T-helper 22 cell (primary cell): ENCODE measurements around the gene CCDC63.
"Not testable (repeated sequence)": the region's sequence is repeated elsewhere in the genome, so short reads cannot be mapped to it uniquely, and the experiment has no call there.

Experiments
- DNase-seq: peaks from one replicate; pipeline ENCODE4 v3.0.0-alpha.2; 2020; ENCODE audit warnings: low read depth

The CCDC63 gene

GRCh38 chr12:110844551-110845338, 2.0 kb upstream of the CCDC63 start:
- DNase-seq, result no peak

DNA sequence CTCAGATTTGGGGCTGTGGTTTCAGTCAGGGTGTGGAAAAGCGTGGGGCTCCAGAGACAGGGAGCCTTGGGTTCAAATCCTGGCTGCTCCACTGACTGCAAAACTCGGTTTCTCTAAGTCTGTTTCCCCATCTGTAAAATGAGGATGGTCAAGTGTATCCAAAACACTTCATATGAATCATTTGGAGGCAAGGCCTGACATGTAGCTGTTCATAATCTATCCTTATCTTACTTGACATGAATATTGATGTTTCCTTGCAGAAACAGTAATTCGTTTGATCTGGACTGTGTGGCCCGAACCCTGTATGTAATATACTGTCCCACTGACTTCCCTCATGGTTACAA, 1.5 kb upstream of the CCDC63 start:
- no peak for DNase-seq

DNA sequence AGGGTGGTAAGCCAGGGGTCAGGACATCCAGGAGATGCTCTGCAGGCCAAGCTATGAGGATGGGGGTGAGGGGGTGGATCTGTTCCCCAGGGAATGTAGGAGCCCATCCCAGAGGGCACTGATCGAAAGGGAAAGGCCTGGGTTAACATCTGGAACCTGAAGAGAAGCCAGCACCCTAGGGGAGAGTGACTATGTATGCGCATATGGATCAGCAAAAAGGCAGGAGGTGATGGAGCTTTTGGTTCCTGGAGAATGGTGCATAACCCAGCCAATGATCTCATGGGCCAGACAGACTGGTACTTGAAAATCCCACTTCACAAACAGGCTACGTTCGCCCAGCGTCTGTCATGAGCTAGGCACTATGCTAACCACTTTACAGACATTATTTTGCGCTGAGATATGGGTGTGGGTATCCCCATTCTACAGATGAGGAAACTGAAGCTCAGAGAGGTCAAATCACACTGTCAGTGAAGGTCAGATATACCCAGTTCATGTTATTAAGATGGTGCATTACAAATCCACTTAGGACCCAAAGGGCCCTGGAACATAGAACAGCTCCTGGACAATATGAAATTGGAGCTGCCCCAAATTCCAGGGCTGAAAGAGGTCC, 1.6 kb downstream of the CCDC63 start:
- DNase-seq, result no peak

- DNase-seq, result no peak
Measured at GRCh38 chr12:110849221-110849620, 2.4 kb downstream of the CCDC63 start.

- DNase-seq, result no peak
Measured at GRCh38 chr12:110849748-110850403, 3.1 kb downstream of the CCDC63 start.

- DNase-seq, result no peak
Measured at GRCh38 chr12:110850762-110851161, 4.0 kb downstream of the CCDC63 start.

DNA sequence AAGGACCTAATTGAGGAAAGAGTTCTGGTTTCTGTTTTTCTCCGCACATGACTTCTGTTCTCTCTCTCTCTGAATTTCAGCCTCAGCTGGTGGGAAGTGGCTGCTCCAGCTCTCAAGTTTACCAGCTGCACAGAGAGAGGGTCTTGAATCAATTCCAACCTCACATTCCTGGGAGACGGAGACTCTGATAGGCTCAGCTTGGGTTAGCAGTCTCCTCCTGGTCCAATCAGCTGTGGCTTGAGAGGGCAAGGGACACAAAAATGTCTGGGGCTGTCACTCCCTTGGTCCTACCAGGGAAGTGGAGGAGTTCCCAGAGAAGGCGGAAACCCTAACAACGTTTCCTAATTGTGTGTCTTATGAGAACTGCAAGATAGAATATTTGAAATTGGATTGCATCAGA, 7.0 kb downstream of the CCDC63 start:
- DNase-seq, result no peak

- no peak for DNase-seq
Measured at GRCh38 chr12:110856542-110856941, 9.8 kb downstream of the CCDC63 start.

DNA sequence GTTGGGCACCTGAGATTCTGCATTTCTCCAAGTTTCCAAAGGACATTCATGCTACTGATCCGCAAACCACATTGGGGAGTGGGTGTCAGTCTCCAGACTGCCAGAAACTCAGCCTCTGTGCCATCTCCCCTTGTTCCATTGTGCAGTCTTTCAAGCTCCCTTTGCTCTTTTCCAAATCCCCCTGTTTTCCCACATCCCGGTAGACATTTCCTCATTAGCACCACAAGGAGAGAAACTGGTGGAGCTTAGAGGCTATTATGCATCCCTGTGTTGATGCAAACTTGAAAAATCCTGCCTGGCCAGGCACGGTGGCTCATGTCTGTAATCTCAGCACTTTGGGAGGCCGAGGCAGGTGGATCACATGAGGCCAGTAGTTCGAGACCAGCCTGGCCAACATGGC, 10.7 kb downstream of the CCDC63 start:
- no peak for DNase-seq

DNA sequence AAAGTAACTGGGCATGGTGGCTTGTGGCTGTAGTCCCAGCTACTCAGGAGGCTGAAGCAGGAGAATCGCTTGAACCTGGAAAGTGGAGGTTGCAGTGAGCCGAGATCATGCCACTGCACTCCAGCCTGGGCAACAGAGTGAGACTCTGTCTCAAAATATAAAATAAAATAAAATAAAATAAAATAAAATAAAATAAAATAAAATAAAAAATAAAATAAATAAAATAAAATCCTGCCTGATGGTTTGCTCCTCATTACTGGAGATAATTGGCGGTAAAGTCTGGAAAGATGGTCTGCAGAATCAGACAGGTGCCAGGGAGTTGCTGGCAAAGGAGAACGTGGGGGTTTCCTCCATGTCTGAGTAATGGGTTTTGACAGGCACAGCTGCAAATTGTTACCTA, 11.2 kb downstream of the CCDC63 start:
- DNase-seq, result not testable (repeated sequence)

DNA sequence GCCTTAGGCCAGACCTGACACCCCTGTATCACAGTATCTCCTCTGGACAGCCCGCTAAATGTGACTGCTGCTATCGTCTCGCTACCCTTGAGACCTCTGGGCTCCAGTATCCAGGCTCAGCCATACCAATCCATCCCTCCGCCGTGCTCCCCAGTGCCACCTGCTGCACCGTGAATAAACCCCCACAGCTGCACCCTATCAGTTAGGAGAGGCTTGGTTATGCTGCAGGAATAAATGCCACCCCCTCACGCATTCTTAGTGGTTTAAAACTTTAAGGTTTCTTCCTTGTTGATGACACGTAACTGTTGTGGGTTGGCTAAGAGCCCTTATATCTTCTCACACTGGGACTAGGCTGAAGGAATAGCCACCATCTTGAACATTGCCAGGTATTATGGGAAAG, 12.1 kb downstream of the CCDC63 start:
- DNase-seq, result no peak

DNA sequence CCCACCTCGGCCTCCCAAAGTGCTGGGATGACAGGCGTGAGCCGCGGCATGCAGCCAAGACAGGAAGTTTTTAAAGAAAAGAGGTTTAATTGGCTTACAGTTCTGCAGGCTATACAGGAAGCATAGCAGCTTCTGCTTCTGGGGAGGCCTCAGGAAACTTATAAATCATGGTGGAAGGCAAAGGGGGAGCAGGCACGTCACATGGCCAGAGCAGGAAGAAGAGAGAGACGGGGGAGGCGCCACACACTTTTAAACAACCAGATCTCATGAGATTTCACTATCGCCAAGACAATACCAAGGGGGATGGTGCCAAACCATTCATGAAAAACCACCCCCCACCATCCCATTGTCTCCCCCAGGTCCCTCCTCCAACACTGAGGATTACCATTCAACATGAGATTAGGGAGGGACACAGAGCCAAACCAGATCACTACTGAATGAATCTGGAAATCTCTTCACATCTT, 14.1 kb downstream of the CCDC63 start:
- DNase-seq, result no peak

DNA sequence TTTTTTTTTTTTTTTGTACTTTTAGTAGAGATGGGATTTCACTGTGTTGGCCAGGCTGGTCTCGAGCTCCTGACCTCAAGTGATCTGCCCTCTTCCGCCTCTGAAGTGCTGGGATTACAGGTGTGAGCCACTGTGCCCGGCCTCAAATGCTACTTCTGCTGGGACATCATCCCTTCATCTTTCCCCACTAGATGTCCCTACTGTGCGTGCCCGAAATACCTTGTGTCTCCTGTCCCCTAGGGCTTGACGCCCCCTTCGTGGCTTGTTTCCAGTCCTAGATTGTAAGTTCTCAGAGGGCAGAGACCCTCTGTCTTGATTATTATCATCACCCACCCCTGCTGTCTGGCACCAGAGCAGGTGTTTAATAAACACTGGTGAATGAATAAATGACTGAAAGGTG, 14.9 kb downstream of the CCDC63 start:
- no peak for DNase-seq

GRCh38 chr12:110862329-110862728, 15.5 kb downstream of the CCDC63 start:
- DNase-seq, result no peak

DNA sequence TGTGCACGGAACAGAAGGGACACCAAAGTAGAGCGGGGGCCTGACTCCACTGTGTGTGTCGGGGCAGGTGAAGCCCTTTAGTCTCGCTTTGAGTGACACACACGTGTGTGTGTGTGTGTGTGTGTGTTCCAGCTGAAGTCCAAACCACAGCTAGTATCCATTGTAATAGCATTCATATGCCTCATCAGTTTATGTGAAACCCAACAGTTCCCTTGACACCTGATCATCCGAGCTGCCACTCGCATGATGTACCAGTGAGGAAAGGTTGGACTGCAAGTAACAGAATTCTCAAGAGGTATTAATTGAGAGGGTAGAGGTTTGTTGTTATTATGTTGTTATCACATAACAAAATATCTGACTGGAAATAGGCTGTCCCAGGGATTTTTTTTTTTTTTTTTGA, 16.4 kb downstream of the CCDC63 start:
- no peak for DNase-seq

- DNase-seq, result no peak
Measured at GRCh38 chr12:110865521-110865920, 18.7 kb downstream of the CCDC63 start.

DNA sequence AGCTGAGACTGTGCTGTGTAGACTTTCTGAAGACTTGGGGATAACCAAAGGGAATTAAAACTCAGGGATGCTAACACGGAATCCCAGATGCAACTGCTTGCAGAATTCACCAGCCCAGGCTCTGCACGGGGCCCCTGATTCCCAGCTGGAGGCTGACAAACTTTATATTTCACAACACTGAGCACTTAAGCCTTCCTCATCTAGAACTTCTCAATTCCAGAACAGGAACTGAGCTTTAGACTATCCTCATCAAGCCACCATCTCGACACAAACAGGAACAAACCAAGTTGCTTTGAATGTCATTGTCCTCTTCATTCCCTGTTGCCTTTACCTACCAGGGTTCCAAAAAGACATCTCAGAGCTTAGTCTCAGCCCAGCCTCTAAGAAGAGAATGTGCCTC, 22.2 kb downstream of the CCDC63 start:
- DNase-seq, result no peak

DNA sequence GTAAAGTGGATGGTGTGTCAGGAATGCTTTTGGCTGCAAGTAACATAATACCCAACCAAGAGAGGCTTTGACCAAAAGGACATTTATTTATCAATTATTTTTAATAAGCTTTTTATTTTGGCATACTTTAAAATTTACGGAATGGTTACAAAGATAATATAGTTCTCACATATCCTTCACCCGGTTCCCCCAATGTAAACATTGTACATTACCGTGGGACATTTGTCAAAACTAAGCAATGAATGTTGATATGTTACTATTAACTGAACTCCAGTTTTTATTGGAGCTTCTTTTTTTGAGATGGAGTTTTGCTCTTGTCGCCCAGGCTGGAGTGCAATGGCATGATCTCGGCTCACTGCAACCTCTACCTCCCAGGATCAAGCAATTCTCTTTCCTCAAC, 23.0 kb downstream of the CCDC63 start:
- DNase-seq, result no peak

GRCh38 chr12:110872100-110872499, 25.3 kb downstream of the CCDC63 start:
- DNase-seq, result no peak

DNA sequence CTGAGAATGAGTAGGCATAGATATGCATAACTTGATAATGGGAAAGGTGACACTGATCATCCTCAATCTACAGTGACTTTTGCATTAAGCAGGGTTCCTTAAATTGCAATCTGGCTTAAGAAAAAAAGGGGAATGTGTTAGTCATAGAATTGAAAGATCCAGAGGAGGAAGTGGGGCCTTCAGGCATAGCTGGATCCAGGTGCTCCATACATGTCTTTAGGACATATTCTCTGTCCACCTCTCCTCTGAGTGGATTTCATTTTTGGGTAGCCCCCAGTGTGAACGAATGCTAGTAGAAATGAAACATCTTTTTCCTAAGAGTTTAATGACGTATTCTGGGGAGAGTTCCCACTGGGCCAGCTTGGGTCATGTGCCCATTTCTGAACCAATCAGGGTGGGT, 27.6 kb downstream of the CCDC63 start:
- DNase-seq, result no peak

GRCh38 chr12:110874781-110875180, 28.0 kb downstream of the CCDC63 start:
- no peak for DNase-seq

- DNase-seq, result no peak
Measured at GRCh38 chr12:110880651-110881050, 33.9 kb downstream of the CCDC63 start.

- no peak for DNase-seq
Measured at GRCh38 chr12:110883251-110883650, 36.5 kb downstream of the CCDC63 start.
